K562 (cell line): Measurements from ENCODE around the gene FBXW12. TPM values are rescaled to one million over a fixed set of nuclear protein-coding genes. Genes with fewer than 3 reads are reported as not detected.

Source experiments
- ATAC-seq: fragments of 200-7000 bp; cut with Tn5 transposase; 3 replicates; pipeline ENCODE4 v1.9.1; 2020; ENCODE audit warnings: moderate library complexity
- BruUV-seq: library from RNA; stranded (reverse); fragments of 400-500 nt; replicated peaks from 2 replicates; lab custom pipeline; 2021; lab: Mats Ljungman, UMichigan
- CTCF ChIA-PET: fragments of 300-600 bp; formaldehyde crosslinking; extraction: SDS; loops from one replicate; lab custom pipeline; 2021; ENCODE audit warnings: low intra/inter-chr PET ratio; lab: Yijun Ruan, JAX
- POLR2A ChIA-PET: fragments of 300-600, 350-650 bp; sonication (Branson Sonifier 250); formaldehyde crosslinking; extraction: SDS; loops from one replicate; lab custom pipeline; 2021; ENCODE audit warnings: antibody characterized with exemption, inconsistent platforms; lab: Yijun Ruan, JAX
- DNase-seq, 4 experiments: peaks; one replicate each; pipeline versions ENCODE4 v3.0.0 to v3.0.0-alpha.2; 2011 to 2018; ENCODE audit warnings: low spot score in 3 of 4, mixed read lengths in 3 of 4; ENCODE audit errors: extremely low read depth in 1 of 4
- FAIRE-seq: peaks from 2 replicates; lab custom pipeline; 2011; peaks lifted over from hg19 to GRCh38; lab: Jason Lieb, UNC
- H2AFZ ChIP-seq: 2 replicates; pipeline ENCODE4 v1.6.0; 2011; ENCODE audit warnings: low read depth, low read length, control low read depth, inconsistent platforms
- H3K27ac ChIP-seq: fragments of 200-600 bp; 3 replicates; pipeline ENCODE4 v1.8.0; 2011; ENCODE audit warnings: low read depth, mild to moderate bottlenecking, control low read depth, inconsistent platforms, low read length, moderate library complexity, mixed read lengths; ENCODE audit errors: extremely low read depth
- H3K27me3 ChIP-seq, 2 experiments: fragments of 300-600 bp in 1 of 2; 2 replicates in 1 of 2; 3 replicates in 1 of 2; pipeline versions ENCODE4 v1.6.0 to v1.8.0; 2011; ENCODE audit warnings: inconsistent platforms in 2 of 2, low read length in 2 of 2, mild to moderate bottlenecking in 1 of 2, mixed read lengths in 1 of 2, moderate library complexity in 1 of 2; ENCODE audit not compliant: control insufficient read depth in 2 of 2, insufficient read depth in 2 of 2
- H3K36me3 ChIP-seq: fragments of 300-600 bp; 3 replicates; pipeline ENCODE4 v1.8.0; 2011; ENCODE audit warnings: mild to moderate bottlenecking, low read length, inconsistent platforms; ENCODE audit not compliant: control insufficient read depth, insufficient read depth
- H3K4me1 ChIP-seq, 2 experiments: fragments of 200-600 bp in 1 of 2; replicated peaks in 1 of 2; 2 replicates in 1 of 2; 3 replicates in 1 of 2; pipeline versions ENCODE4 v1.5.1 to v1.8.0; 2011; ENCODE audit warnings: inconsistent platforms in 2 of 2, low read length in 2 of 2, mild to moderate bottlenecking in 1 of 2, mixed read lengths in 1 of 2, moderate library complexity in 1 of 2; ENCODE audit not compliant: control insufficient read depth in 2 of 2, insufficient read depth in 2 of 2
- H3K4me2 ChIP-seq: 2 replicates; pipeline ENCODE4 v1.6.1; 2011; ENCODE audit warnings: low read length, control low read depth, inconsistent platforms, mixed read lengths; ENCODE audit not compliant: insufficient read depth
- H3K4me3 ChIP-seq: fragments of 200-600 bp; sonication (generic), shearing (Covaris generic); 2 replicates; pipeline ENCODE4 v1.5.1; 2016; ENCODE audit warnings: control low read depth, inconsistent platforms
- H3K79me2 ChIP-seq: fragments of 200-600 bp; 3 replicates; pipeline ENCODE4 v1.8.0; 2011; ENCODE audit warnings: low read length, inconsistent platforms; ENCODE audit not compliant: control insufficient read depth, insufficient read depth
- H3K9ac ChIP-seq, 2 experiments: 2 replicates each; pipeline versions ENCODE4 v1.6.0 to v1.6.1; 2011; ENCODE audit warnings: low read depth in 2 of 2, low read length in 2 of 2, control low read depth in 1 of 2, inconsistent platforms in 1 of 2, mild to moderate bottlenecking in 1 of 2, mixed read lengths in 1 of 2; ENCODE audit not compliant: insufficient read depth in 1 of 2
- H3K9me1 ChIP-seq: one replicate; pipeline ENCODE4 v1.6.0; 2011; ENCODE audit warnings: inconsistent platforms, mild to moderate bottlenecking, low read length, moderate library complexity; ENCODE audit not compliant: control insufficient read depth, insufficient read depth
- H3K9me3 ChIP-seq: replicated peaks from 2 replicates; pipeline ENCODE4 v1.5.1; 2011; ENCODE audit warnings: low read depth, low read length, inconsistent platforms; ENCODE audit not compliant: control insufficient read depth, insufficient read depth
- H4K20me1 ChIP-seq: replicated peaks from 2 replicates; pipeline ENCODE4 v1.6.1; 2011; ENCODE audit warnings: low read length, inconsistent platforms, mixed read lengths; ENCODE audit not compliant: control insufficient read depth, insufficient read depth
- AFF1 ChIP-seq, 2 experiments: fragments of 450-650 bp; IDR thresholded peaks; 2 replicates each; pipeline ENCODE4 v1.6.1; 2018; ENCODE audit warnings: mild to moderate bottlenecking in 2 of 2, low read depth in 1 of 2; ENCODE audit not compliant: partially characterized antibody in 2 of 2
- CBFA2T2 ChIP-seq: fragments of 450-650 bp; conservative IDR thresholded peaks from 2 replicates; pipeline ENCODE4 v1.6.1; 2017; ENCODE audit warnings: mild to moderate bottlenecking
- KLF6 ChIP-seq: fragments of 250-450 bp; sonication (Bioruptor Pico); IDR thresholded peaks from 2 replicates; pipeline ENCODE4 v1.4.0; 2020; ENCODE audit warnings: mild to moderate bottlenecking, moderate library complexity, borderline replicate concordance
- MXI1 ChIP-seq: IDR thresholded peaks from 2 replicates; pipeline ENCODE4 v1.6.1; 2011; ENCODE audit warnings: low read depth, mild to moderate bottlenecking, improper control_type of control experiment, low read length
- OTX1 ChIP-seq: fragments of 450-650 bp; formaldehyde crosslinking; IDR thresholded peaks from 2 replicates; pipeline ENCODE4 v1.4.0; 2022; ENCODE audit warnings: mild to moderate bottlenecking
- SMAD3 ChIP-seq: fragments of 450-650 bp; formaldehyde crosslinking; conservative IDR thresholded peaks from 2 replicates; pipeline ENCODE4 v1.4.0; 2020; ENCODE audit warnings: mild to moderate bottlenecking
- U2AF2 ChIP-seq: fragments of 200-400 bp; formaldehyde crosslinking; optimal IDR thresholded peaks from 2 replicates; pipeline ENCODE3; 2017; ENCODE audit warnings: low read depth, mild to moderate bottlenecking, low read length
- ZNF766 ChIP-seq: fragments of 200-800 bp; sonication (Bioruptor generic); conservative IDR thresholded peaks from 2 replicates; pipeline ENCODE4 v1.6.1; 2016; ENCODE audit warnings: missing genetic modification characterization, missing compliant biosample characterization
- WGBS: fragments of 100-300 bp; shearing (Covaris generic); methylation state at CpG from one replicate; pipeline ENCODE4 v1.1.6; 2016; ENCODE audit warnings: low coverage, mixed read lengths; ENCODE audit not compliant: insufficient coverage; ENCODE audit errors: missing lambda C conversion rate; 5-methylcytosine and 5-hydroxymethylcytosine counted together
- in situ Hi-C: fragments of 300-500 bp; cut with MboI; formaldehyde crosslinking; loops from 4 replicates; pipeline ENCODE4 v1.15.0; 2018; ENCODE audit warnings: inconsistent platforms, mixed read lengths
- intact Hi-C: fragments of 100-400 bp; cut with micrococcal nuclease; formaldehyde crosslinking; loops from 2 replicates; pipeline ENCODE4 v1.14.2; 2022
- polyA plus RNA-seq, 8 experiments: library from polyadenylated mRNA; depleted of rRNA in 4 of 8; stranded (reverse) in 5 of 8; unstranded in 3 of 8; fragments of >200 nt; fragmentation: Nextera tagmentation in 2 of 8; fragmentation: Illumina TruSeq in 1 of 8; extraction: Ambion mirVana in 2 of 8; extraction: Trizol in 1 of 8; gene quantifications; 2 replicates each; pipeline versions ENCODE4 v1.2.1 to v1.2.3, GENCODE V29; 2011 to 2014; ENCODE audit warnings: inconsistent platforms in 1 of 8, missing spikeins in 1 of 8
- total RNA-seq, 7 experiments: library from RNA; depleted of rRNA in 6 of 7; stranded (reverse); fragments of >200 nt in 6 of 7; fragmentation: Illumina TruSeq in 2 of 7; extraction: Trizol in 2 of 7; gene quantifications; 2 replicates each; pipeline versions ENCODE4 v1.2.1 to v1.2.3, GENCODE V29; 2011 to 2021; ENCODE audit warnings: low replicate concordance in 1 of 7
- TF ChIP-seq, protein P1 (sequence below): fragments of 250-450 bp; sonication (Bioruptor Pico); IDR thresholded peaks from 2 replicates; pipeline ENCODE4 v1.4.0; 2020; ENCODE audit warnings: mild to moderate bottlenecking, moderate library complexity, borderline replicate concordance
- TF ChIP-seq, protein P2 (sequence below): IDR thresholded peaks from 3 replicates; pipeline ENCODE4 v1.6.1; 2011; ENCODE audit warnings: borderline replicate concordance, mild to moderate bottlenecking; ENCODE audit not compliant: insufficient read length, insufficient read depth

The FBXW12 gene
- total and polyA plus RNA-seq, 9 of the 15 experiments (the other 6 are each of a cell fraction or from before 2014, with no cell fraction given): 0.04 to 0.07 (median 0.06) TPM; not detected in 6

DNA sequence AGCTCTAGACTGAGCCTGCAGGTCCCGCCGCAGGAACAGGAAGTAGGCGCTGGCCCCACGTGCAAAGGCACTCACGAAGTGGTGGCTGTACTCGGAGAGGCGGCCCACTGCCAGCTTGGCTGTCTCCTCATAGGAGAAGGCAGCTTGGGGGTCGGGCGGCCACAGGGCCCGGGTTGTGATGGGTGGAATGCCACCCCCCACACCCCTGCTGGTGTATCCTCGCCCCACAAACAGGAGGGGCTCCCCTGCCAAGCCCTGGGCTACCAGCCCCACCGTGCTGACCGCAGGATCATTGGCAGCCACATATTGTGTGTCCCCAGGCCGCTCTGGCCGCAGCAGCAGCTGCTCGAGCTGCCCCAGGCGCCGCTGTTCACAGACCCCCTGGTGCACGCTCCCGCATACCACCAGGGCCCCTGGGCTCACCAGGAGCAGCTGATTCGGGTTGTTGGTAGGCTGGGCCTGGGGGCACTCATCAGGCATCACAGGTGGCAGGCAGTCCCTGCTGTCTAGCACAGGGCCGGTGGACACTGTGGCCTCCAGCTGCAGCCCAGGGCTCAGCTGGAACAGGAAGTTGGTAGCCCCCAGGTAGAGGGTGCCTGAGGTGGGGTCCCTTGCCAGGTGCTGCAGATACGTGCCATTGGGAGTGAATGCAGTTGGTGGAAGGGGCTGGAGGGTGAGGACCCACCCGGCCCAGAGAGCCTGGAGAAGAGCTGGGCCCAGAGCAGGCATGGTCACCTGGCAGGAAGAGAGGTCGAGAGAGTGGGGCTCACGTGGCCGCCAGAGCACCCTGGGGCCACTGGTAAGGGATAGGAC, 52.1 kb downstream of the FBXW12 start:
- FAIRE-seq: no peak
- in situ Hi-C loops: no loop called here
- no TSS peak for BruUV-seq

More for the DNA sequence above, 52.1 kb downstream of the FBXW12 start:
- Histone ChIP-seq H3K9me3 (no peaks in the 10 kb centered on the region), H2AFZ (no peak overlapping the region), H3K36me3 (no peaks in the 10 kb centered on the region), H3K79me2 (no peaks in the 10 kb centered on the region; the same call in 2 of the 3 replicates), H3K27me3 (no peaks in the 10 kb centered on the region), H3K9ac (no peak overlapping the region), H4K20me1 (no peaks in the 10 kb centered on the region), H3K4me1 (peaks cover 0 to 34% of the 10 kb centered on the region in 2 experiments; a peak in 2 of 5 replicates), H3K4me3 (no peak overlapping the region), H3K27ac (no peak overlapping the region), H3K4me2 (no peak overlapping the region), H3K9me1 (no peaks in the 10 kb centered on the region)
- ChIA-PET CTCF (no interaction called here), POLR2A (interaction anchor here (0.9 to 1.4 kb wide), 2 partner anchors 12 to 22 kb away, joined by 3 to 4 read pairs; partner anchors contain the start of gene ATRIP)
- intact Hi-C loops: no loop called here
- TF ChIP-seq CBFA2T2: no peak
- TF ChIP-seq, protein P1, sequence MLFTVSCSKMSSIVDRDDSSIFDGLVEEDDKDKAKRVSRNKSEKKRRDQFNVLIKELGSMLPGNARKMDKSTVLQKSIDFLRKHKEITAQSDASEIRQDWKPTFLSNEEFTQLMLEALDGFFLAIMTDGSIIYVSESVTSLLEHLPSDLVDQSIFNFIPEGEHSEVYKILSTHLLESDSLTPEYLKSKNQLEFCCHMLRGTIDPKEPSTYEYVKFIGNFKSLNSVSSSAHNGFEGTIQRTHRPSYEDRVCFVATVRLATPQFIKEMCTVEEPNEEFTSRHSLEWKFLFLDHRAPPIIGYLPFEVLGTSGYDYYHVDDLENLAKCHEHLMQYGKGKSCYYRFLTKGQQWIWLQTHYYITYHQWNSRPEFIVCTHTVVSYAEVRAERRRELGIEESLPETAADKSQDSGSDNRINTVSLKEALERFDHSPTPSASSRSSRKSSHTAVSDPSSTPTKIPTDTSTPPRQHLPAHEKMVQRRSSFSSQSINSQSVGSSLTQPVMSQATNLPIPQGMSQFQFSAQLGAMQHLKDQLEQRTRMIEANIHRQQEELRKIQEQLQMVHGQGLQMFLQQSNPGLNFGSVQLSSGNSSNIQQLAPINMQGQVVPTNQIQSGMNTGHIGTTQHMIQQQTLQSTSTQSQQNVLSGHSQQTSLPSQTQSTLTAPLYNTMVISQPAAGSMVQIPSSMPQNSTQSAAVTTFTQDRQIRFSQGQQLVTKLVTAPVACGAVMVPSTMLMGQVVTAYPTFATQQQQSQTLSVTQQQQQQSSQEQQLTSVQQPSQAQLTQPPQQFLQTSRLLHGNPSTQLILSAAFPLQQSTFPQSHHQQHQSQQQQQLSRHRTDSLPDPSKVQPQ (CRISPR knock-in tag): no peak
- TF ChIP-seq, protein P2, sequence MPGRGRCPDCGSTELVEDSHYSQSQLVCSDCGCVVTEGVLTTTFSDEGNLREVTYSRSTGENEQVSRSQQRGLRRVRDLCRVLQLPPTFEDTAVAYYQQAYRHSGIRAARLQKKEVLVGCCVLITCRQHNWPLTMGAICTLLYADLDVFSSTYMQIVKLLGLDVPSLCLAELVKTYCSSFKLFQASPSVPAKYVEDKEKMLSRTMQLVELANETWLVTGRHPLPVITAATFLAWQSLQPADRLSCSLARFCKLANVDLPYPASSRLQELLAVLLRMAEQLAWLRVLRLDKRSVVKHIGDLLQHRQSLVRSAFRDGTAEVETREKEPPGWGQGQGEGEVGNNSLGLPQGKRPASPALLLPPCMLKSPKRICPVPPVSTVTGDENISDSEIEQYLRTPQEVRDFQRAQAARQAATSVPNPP: no peak
- no peak for TF ChIP-seq MXI1
- no peak for TF ChIP-seq SMAD3 (CRISPR knock-in tag)
- TF ChIP-seq KLF6: no peak
- TF ChIP-seq U2AF2: no peak
- TF ChIP-seq AFF1 (IDR thresholded peaks at IDR 0.05; ENCODE audit: low read depth in 1 of 2, partially characterized antibody in 2 of 2): no peak
- TF ChIP-seq OTX1 (CRISPR knock-in tag): no peak
- TF ChIP-seq ZNF766 (CRISPR knock-in tag): no peak
- ATAC-seq: no peak
- no peak for DNase-seq
- WGBS: 78% methylated on average over 13 of the region's 27 CpGs
